NT2/D1 (cell line): ENCODE results near the gene SOCS4.
"Not testable (repeated sequence)": the region's sequence is repeated elsewhere in the genome, so short reads cannot be mapped to it uniquely, and the experiment has no call there.

ENCODE experiments used
- DNase-seq: peaks from one replicate; pipeline ENCODE4 v3.0.0-alpha.2; 2011; ENCODE audit warnings: low read depth, low spot score
- H3K27me3 ChIP-seq: 2 replicates; pipeline ENCODE4 v1.6.0; 2011; ENCODE audit warnings: mild to moderate bottlenecking; ENCODE audit not compliant: insufficient read length, insufficient read depth
- H3K36me3 ChIP-seq: 2 replicates; pipeline ENCODE4 v1.6.1; 2011; ENCODE audit warnings: mild to moderate bottlenecking, low read length, mixed read lengths; ENCODE audit not compliant: insufficient read depth, insufficient read length
- H3K4me1 ChIP-seq: 2 replicates; pipeline ENCODE4 v1.5.1; 2011; ENCODE audit not compliant: insufficient read depth, insufficient read length
- H3K4me3 ChIP-seq: 2 replicates; pipeline ENCODE4 v1.5.1; 2011; ENCODE audit warnings: low read depth; ENCODE audit not compliant: insufficient read length
- H3K9ac ChIP-seq: 2 replicates; pipeline ENCODE4 v1.6.0; 2011; ENCODE audit warnings: low read depth; ENCODE audit not compliant: insufficient read length
- H3K9me3 ChIP-seq: 2 replicates; pipeline ENCODE4 v1.5.1; 2011; ENCODE audit warnings: mild to moderate bottlenecking, low read length; ENCODE audit not compliant: insufficient read depth
- SUZ12 ChIP-seq: IDR thresholded peaks from 2 replicates; pipeline ENCODE4 v1.6.1; 2011; ENCODE audit not compliant: insufficient read length, insufficient read depth; ENCODE audit errors: extremely low read depth
- YY1 ChIP-seq: IDR thresholded peaks from 2 replicates; pipeline ENCODE4 v1.6.1; 2011; ENCODE audit not compliant: insufficient read length, insufficient read depth
- ZNF274 ChIP-seq: IDR thresholded peaks from 2 replicates; pipeline ENCODE4 v1.6.1; 2011; ENCODE audit warnings: mild to moderate bottlenecking, low read depth, low read length

SOCS4 gene

DNA sequence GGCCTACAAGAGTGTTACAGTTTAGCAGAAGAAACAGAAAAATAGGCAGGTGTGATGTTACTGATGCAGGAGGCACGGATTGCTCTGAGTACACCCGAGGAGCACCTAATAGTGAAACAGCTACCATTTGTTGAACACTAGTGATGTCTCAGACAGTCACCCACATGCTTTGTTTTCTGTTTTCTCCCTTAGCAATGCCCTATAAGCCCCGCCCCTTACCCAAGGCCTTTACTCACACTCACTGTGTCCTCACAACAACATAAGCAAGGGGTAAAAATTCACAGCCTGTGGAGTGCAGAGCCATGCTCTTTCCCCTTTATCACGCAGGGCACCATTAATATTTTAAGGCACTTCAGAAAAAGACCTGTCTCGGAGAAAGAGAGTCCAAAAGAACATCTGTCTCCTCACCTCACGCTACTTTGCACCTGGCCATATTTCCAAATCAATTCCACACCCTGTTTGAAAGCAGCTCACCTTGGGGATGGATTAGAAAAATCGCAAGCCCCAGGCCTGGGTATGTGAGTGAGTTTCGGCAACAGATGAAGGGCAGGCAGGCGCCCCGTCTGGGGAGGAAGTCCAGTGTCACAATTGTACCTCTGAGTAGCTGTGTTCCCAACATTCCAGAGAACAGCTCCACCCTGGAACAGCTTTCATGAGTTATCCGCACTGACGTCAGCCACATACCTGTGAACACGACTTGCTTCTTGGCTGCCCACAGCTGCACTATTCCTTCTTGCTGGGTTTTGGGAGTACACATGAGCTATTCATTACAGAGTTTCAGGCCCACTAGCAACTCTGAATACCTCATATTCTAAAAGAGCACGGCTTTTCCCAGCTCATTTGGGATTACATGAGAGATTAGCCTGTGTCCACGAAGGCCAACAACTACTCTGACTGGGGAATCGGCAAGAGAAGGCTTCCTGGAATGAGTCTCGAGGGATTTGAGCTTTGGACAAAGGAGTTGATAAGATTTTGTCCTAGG, 50.4 kb downstream of the SOCS4 start:
- Histone ChIP-seq H3K27me3 (no peaks in the 10 kb centered on the region), H3K9me3 (no peaks in the 10 kb centered on the region), H3K4me3 (no peak overlapping the region), H3K4me1 (no peaks in the 10 kb centered on the region), H3K9ac (no peak overlapping the region), H3K36me3 (no peaks in the 10 kb centered on the region)
- no peak for DNase-seq
- TF ChIP-seq SUZ12 (no peak), ZNF274 (no peak), YY1 (no peak)

DNA sequence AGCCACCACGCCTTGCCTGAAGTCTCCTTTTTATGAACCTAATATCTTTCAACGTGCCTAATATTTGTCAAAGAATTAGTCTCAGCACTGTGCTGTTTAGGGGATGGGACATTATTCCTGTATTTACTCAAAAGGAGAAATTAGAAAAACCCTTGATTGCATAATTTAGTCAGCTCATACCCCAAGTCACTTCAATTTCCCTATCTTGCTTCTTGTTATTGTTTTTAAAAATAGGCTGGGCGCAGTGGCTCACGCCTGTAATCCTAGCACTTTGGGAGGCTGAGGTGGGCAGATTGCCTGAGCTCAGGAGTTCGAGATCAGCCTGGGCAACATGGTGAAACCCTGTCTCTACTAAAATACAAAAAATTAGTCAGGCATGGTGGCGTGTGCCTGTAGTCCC, 52.9 kb downstream of the SOCS4 start:
- not testable (repeated sequence) for H3K9ac ChIP-seq, H3K4me1 ChIP-seq, H3K4me3 ChIP-seq, H3K36me3 ChIP-seq, H3K9me3 ChIP-seq, H3K27me3 ChIP-seq, DNase-seq

DNA sequence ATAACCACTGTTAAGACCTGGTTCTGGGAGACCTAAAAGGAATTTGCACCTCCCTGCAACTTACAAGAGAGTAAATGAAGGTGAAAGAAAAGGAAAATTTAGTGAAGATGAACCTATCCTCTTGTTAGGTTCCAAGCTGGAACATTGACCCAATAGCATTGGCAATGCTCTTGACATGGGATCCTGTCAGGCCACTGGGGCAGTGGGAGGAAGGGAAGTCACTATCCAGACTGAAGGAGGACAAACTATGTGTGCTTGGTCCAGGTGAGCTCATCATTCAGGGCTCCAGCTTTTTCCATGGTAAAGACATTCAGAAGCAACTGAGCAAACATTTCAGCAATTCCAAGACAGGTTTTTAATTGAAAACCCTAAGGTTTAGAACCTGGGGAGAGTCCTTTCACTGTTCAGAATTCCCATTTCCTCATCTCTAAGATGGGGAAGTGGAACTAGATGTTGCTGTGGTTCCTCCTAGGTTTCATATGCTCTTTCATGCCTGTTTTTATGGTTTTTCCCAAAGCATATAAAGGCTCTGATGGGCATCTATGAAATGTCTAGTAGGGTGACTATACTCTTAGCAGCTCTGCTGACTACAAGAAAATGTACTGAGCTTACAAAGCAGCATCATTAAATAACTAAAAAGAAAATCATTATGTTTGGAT, 57.5 kb downstream of the SOCS4 start:
- Histone ChIP-seq H3K4me3 (no peak overlapping the region), H3K36me3 (no peaks in the 10 kb centered on the region), H3K9ac (no peak overlapping the region), H3K27me3 (no peaks in the 10 kb centered on the region), H3K9me3 (no peaks in the 10 kb centered on the region; the same call in 1 of the 2 replicates), H3K4me1 (no peaks in the 10 kb centered on the region)
- DNase-seq: no peak
- TF ChIP-seq ZNF274 (no peak), YY1 (no peak), SUZ12 (no peak)

DNA sequence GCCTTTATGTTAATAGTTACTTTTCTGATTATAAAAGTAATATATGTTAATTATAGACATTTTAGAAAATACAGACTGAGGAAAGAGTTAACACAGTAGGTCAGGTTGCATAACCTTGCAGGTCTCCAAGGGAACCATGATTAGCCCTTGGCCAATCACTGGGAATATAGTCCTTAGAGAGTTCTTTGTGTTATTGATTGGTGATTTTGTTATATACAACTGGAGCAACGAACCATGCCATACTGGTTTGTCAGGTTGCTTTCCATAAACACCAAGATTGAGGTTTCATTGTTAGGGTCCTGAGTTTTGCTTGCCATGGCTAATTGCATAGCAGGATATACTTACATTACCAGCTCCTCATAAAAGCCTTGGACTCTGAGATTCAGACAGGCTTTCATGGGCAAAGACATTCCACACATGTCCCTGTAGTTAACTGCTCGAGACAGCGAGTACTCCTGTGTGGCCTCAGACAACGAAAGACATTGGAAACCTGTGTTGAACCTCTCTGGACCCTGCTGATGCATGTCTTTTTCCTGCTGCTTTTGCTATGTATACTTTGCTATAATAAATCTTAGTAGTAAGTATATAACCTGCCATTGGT, 58.1 kb downstream of the SOCS4 start:
- no peak overlapping the region for H3K9ac ChIP-seq
- no peaks in the 10 kb centered on the region for H3K27me3 ChIP-seq
- no peaks in the 10 kb centered on the region; the same call in 1 of the 2 replicates for H3K9me3 ChIP-seq
- TF ChIP-seq ZNF274 (no peak), SUZ12 (no peak), YY1 (no peak)
- H3K36me3 ChIP-seq: no peaks in the 10 kb centered on the region
- no peaks in the 10 kb centered on the region for H3K4me1 ChIP-seq
- DNase-seq: no peak
- H3K4me3 ChIP-seq: no peak overlapping the region

DNA sequence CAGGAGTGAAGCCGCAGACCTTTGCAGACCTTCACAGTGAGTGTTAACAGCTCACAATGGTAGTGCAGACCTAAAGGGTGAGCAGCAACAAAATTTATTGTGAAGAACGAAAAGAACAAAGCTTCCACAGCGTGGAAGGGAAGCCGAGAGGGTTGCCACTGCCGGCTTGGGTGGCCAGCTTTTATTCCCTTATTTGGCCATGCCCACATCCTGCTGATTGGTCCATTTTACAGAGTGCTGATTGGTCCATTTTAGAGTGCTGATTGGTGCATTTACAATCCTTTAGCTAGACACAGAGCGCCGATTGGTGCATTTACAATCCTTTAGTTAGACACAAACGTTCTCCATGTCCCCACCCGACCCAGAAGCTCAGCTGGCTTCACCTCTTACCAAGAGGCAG, 59.9 kb downstream of the SOCS4 start:
- Histone ChIP-seq H3K36me3 (no peaks in the 10 kb centered on the region), H3K9me3 (no peaks in the 10 kb centered on the region; the same call in 1 of the 2 replicates), H3K4me1 (no peaks in the 10 kb centered on the region), H3K9ac (no peak overlapping the region), H3K4me3 (no peak overlapping the region), H3K27me3 (no peaks in the 10 kb centered on the region)
- TF ChIP-seq ZNF274 (no peak), YY1 (no peak), SUZ12 (no peak)
- DNase-seq: no peak

DNA sequence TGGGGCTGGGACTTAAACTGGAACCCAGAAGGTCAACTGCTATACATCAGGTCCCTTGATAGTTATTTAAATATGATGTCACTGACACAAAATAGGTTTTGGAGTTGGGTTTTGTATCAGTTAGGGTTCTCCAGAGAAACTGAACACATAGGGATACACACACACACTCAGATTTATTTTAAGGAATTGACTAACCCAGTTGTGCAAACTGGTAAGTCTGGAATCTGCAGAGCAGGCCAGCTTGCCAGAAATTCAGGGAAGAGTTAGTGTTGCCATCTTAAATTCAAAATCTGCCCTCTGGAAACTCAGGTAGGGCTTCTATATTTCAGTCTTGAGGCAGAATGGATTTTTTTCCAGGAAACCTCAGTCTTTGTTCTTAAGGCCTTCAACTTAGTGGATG, 61.3 kb downstream of the SOCS4 start:
- Histone ChIP-seq H3K27me3 (no peaks in the 10 kb centered on the region), H3K4me1 (no peaks in the 10 kb centered on the region), H3K9me3 (no peaks in the 10 kb centered on the region; the same call in 1 of the 2 replicates), H3K9ac (no peak overlapping the region), H3K36me3 (no peaks in the 10 kb centered on the region), H3K4me3 (no peak overlapping the region)
- DNase-seq: no peak
- TF ChIP-seq SUZ12 (no peak), YY1 (no peak), ZNF274 (no peak)

DNA sequence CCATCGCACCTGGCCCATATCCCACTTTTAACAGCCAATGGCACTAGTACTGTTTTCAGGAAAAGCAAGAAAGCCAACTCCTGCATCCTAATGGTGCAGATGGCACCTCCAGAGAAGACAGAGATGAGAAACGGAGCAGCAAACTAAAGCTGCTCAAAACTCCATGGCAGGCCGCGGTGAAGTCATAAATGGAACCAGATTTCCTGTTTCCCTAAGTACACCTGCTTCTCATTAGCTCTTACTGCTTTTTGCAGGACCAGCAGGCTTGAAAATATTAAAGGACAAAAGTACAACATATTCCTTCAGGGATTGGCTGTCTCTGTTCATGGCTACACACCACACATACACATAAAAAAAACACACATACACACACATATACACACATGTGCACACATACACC, 65.3 kb downstream of the SOCS4 start:
- Histone ChIP-seq H3K4me1 (no peaks in the 10 kb centered on the region), H3K9ac (no peak overlapping the region), H3K9me3 (no peaks in the 10 kb centered on the region), H3K4me3 (no peak overlapping the region), H3K27me3 (no peaks in the 10 kb centered on the region), H3K36me3 (no peaks in the 10 kb centered on the region)
- no peak for DNase-seq
- TF ChIP-seq SUZ12 (no peak), ZNF274 (no peak), YY1 (no peak)
